Left colon (tissue), 2 donors: ENCODE measurements around the gene KRT13. TPM values are rescaled to one million over a fixed set of nuclear protein-coding genes. Genes with fewer than 3 reads are reported as not detected.
A peak's percentile ranks its signal among the peaks of the same experiment; 100 is the strongest.

Source experiments
- ATAC-seq: fragments of 200-7000 bp; cut with Tn5 transposase; one replicate; pipeline ENCODE4 v1.9.1; 2020; ENCODE audit warnings: mild to moderate bottlenecking, moderate library complexity
- DNase-seq, 2 donors: peaks; one replicate each; pipeline ENCODE4 v3.0.0-alpha.2; 2020
- intact Hi-C, 2 donors: fragments of 100-400 bp; cut with DNase I in 1 of 2; cut with micrococcal nuclease in 1 of 2; formaldehyde crosslinking; loops; one replicate each; pipeline versions ENCODE4 v1.11.2 to v1.14.0; 2022; cut with DNase I, micrococcal nuclease
- total RNA-seq, 2 donors: library from RNA; stranded (reverse); fragmentation: NEBNext Ultra II Directional; extraction: Animal tissue kit (Norgen Biotek cat#: 25700); gene quantifications; one replicate each; pipeline ENCODE4 v1.2.1, GENCODE V29; 2021
- donor health status: DM: no; HTN: no; CAD: no.
- donor health status: DM: yes; HTN: yes; CAD: no.

The KRT13 gene
- total RNA-seq, 2 donors from 2014 or later = 0.82 TPM; not detected in 1

- intact Hi-C loops = loop anchor here in 1 of 2 donors (10.0 kb wide), 1 partner anchor 635 kb away; no protein-coding TSS in a partner anchor
- DNase-seq (peak in 1 of 2 donors; percentile 22), ATAC-seq (no peak)
Observed at GRCh38 chr17:41539979-41540701, 34.7 kb upstream of the KRT13 start.

DNA sequence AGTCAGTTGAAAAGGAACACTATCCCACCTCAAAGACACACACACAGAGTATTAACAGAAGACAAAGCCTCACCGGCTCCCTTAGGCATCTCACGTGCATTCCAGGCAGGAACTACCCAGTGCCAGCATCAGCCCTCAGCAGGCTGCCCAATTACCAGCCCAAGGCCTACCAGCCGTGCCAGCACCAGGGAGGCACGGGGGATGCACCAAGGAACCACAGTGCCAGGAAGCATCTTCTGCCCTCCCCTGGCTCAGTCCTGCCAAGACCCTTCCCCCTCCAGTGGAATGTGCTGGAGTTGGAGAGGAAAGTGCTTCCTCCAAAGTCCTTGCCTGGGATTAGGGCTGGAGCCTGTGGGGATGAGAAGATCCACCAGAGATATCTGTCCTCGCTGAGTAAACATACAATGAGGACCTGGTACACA, 33.7 kb upstream of the KRT13 start:
- no peak for DNase-seq
- ATAC-seq = no peak
- intact Hi-C loops = no loop called here

DNA sequence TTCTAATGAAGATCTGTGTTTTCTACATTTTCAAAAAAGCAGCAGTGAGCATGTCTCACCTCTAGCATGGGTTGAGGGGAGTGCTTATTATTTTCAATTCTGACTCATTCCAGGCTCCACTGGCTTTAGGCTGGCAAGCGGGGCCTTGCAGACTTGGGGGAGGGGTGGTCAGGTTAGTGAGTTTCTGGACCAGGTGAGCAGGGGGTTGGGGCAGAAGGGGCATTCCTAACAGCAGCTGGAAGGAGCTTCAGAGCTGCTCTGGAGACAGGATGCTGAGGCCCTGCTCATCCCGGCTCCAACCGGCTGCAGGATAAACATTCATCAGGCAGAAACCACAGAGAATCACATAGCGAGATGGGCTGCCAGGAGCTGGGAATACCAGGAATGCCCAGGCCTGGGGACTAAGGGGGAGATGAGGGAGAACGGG, 33.2 kb upstream of the KRT13 start:
- ATAC-seq = no peak
- intact Hi-C loops = no loop called here
- DNase-seq = no peak

DNA sequence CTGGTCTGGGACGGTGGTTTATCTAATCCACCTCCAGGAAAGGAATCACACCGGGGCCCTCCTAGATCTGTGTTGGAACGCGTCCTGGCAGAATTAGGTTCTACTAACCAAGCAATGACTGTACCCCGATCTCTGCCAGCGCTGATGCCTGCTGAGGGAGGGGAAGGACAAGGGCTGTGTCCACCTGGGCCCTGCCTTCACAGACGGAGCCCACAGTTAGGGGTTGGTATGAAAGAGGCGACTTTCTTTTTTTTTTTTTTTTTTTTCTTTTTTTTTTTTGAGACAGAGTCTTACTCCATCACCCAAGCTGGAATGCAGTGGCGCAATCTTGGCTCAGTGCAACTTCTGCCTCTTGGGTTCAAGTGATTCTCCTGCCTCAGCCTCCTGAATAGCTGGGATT, 32.6 kb upstream of the KRT13 start:
- no peak for ATAC-seq
- intact Hi-C loops = no loop called here
- no peak for DNase-seq

DNA sequence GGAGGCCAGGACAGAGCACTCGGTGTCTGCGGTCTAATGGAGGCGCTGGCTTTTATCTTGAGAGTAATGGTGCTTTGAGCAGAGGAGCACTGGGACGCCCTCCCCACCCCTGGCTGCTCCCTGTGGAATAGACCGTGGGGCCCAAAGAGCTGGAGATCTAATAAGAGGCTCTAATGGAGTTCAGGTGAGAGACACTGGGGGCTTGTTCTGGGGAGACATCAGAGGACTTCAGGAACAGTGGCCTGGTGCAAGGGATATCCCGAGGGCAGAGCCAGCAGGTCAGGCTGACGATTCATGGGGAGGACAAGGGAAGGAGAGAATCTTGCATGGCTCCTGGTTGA, 32.2 kb upstream of the KRT13 start:
- no peak for ATAC-seq
- intact Hi-C loops = no loop called here
- DNase-seq = no peak

DNA sequence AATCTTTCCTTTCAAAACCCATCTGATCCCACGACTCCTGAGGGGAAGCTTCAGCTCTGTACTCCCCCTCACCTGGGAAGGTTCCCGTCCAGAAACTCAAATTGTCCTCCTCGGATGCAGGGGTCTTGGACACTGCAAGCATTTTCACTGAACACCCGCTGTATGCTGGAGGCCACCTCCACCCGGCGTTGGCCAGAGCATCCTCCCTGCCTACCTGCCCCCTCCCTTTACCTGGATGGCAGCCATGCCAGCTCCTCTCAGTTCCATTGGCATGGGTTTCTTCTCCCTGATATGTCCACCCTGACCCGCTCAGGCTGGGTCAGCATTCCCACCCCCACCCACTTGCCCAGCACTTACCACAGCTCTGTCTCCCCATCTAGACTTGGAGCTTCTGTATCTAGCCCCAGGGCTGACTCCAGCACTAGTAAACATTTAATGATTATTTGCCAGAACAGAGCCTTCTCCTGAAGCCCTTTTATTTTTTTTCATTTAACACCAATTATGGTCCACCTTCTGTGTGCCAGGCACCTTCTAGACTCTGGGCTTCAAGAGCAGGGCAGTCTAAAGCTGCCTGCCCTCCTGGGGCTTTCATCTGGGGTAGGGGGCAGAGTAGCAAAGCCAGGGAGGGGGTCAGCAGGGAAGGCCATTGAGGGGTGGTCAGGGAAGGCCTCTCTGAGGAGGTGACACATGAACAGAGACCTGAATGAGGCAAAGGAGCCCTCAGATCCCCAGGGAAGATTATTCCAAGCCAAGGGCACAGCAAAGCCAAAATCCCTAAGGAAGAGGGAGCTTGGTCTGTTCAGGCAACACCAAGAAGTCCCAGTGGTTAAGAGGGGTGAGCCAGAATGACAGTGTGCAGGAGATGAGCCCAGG, 31.6 kb upstream of the KRT13 start:
- ATAC-seq (no peak), DNase-seq (no peak)
- intact Hi-C loops = no loop called here

DNA sequence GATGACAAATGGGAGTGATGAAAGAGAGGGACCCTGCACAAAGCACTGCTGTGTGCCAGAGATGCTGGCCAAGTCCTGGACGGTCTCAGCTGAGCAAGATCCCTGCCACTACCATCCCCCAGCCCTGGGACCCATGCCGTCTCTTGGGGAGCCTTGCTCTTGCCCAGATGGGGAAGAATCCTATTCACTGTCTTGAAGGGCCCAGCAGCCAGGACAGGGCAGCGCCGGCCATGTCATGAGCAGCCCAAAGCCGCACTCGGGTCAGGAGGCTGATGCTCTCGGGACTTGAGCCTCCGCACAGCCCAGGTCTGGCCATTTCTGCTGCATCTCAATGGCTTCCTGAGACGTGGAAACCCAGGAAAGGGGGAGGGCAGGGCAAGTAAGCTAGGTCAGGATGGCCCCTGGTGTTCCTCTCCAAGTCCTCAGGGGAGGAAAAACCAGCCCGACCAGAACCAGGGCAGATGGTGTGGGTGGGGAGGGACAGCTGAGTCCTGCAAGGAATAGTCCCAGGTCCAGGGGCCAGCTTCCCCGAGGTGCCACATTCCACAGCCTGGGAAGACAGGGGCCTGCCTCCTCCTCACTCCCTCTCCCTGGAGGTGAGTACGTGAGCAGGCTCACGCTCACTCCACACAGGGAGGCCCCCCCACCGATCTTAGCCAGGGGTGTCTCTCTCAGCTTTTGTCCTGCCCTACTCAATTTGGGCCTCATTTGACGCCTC, 30.5 kb upstream of the KRT13 start:
- intact Hi-C loops = no loop called here

DNA sequence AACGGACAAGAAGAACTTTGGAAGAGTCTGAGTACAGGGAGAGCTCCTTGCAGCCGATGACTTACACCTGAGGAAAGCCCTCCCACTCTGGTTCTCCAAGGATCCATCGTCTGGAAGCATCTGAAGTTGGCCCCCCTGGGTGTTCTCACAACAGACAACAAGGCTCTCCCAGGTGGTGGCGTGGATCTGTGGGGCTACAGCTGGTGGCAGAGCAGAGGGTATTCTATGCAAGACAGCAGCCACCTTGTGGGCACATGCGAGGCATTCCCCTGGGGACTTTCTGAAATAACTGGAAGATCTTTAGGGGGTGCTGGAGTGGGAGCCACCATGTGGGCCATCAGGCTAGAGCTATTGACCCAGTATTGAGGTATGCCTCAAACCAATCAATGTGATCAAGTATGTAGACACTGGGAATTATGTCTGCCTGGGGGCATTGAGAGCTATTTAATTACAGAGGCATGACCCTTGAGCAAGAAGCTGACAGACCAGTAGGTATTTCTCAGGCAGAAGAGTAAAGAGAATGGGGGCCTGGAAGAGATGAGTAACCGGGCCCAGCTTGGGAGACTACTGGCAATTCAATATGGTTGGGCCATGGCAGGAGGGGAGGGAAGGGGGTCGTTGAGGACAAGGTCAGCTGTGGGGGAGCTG, 29.6 kb upstream of the KRT13 start:
- DNase-seq (no peak), ATAC-seq (no peak)
- intact Hi-C loops = no loop called here

More for the DNA sequence above, 30.5 kb upstream of the KRT13 start:
- ATAC-seq (peak; percentile 78), DNase-seq (peak in 1 of 2 donors; percentile 55)

- intact Hi-C loops = no loop called here
Observed at GRCh38 chr17:41533613-41534012, 28.2 kb upstream of the KRT13 start.

GRCh38 chr17:41532947-41533570, 27.6 kb upstream of the KRT13 start:
- ATAC-seq (no peak), DNase-seq (no peak)
- intact Hi-C loops = no loop called here

More at GRCh38 chr17:41533613-41534012, 28.2 kb upstream of the KRT13 start:
- ATAC-seq = no peak
- no peak for DNase-seq

- ATAC-seq (no peak), DNase-seq (no peak)
- intact Hi-C loops = no loop called here
Observed at GRCh38 chr17:41531993-41532392, 26.6 kb upstream of the KRT13 start.

GRCh38 chr17:41530062-41531048, 24.9 kb upstream of the KRT13 start:
- DNase-seq (peak in 1 of 2 donors; percentile 70), ATAC-seq (peak; percentile 26)
- intact Hi-C loops = no loop called here

DNA sequence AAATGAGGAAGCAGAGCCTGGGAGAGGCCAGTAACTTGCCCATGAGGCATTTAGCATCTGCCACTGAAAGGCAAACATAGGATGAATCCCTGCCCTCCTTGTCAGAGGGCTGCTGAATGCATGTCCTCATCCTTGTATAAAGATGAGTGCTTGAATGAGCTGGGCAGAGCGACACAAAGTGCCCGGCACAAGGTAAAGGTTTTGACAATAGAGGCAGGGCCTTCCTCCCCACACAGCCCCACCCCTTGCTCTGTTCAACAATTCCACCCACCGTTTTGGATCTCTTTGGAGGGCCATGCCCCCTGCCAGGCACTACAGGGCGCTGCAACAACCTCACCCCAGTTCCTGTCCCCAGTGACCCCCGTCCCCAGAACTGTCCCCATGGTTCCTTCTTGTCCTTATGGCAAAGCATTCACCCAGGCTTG, 24.1 kb upstream of the KRT13 start:
- peak; percentile 1 for ATAC-seq
- intact Hi-C loops = no loop called here

DNA sequence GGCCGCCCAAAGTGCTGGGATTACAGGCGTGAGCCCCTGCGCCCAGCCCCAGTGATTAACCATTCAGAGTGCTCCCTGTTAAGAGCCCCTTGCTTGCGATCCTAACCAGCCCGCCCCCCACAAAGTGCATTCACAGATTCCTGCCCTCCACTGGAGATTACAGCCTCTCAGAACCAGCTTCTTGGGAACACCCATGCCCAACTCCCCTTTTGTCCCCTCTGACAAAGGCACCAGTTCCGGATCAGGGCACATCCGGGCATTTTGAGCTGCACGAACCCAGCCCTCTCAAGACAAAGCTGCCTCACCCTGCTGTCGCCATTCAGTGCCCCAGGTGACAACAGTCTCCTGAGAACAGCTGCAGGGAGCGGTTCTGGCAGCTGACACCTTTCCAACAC, 23.5 kb upstream of the KRT13 start:
- DNase-seq (peak; percentile 72 to 81), ATAC-seq (peak; percentile 52)
- intact Hi-C loops = no loop called here

More for the DNA sequence above, 24.1 kb upstream of the KRT13 start:
- DNase-seq = peak in 1 of 2 donors; percentile 31

DNA sequence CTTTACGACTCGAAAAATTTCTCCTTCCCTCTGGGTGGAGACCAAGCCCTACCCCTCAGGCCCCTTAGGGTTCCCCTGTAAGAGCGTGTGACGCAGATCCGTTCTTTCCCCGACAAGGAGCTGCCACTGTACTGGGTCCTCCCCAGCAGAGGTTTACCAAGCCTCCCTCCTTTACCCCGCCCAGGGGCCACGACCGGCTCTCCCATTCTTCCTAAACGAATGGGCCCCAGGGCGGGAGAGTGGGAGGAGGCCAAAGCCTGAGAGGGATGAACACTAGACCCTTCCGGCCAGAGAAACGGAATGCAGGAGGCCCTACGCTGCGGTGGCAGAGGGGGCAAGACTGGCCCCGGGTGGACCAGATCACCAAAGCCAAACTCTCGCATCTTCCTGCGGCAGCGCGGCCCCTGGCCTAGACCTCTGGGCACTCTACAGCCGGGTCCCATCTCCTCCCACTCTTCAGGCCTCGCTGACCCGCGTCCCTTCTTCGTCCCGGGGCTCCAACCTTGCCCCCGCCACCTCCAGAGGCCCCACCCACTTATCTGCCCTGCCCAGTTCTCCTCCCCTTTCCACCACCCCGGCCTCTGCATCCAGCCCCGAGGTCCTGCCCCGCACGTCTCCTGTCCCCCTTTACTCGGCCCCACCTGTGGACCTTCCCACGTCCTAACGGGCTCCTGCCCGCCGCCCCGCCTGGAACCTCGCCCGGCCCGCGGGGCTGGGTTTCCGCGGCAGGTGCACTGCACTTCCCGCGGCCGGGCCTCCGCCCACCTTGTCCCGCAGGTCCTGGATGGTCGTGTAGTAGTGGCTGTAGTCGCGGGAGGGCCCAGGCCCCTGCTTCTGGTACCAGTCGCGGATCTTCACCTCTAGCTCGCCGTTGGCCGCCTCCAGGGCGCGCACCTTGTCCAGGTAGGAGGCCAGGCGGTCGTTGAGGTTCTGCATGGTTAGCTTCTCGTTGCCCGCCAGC, 21.9 kb upstream of the KRT13 start:
- peak; percentile 73 to 75 for DNase-seq
- intact Hi-C loops = no loop called here
- ATAC-seq = peak; percentile 49

GRCh38 chr17:41524261-41524660, 18.8 kb upstream of the KRT13 start:
- intact Hi-C loops = no loop called here
- no peak for ATAC-seq
- no peak for DNase-seq
